Gastroesophageal sphincter (tissue), 4 donors: Measurements from ENCODE around the gene SLC5A11. TPM values are rescaled to one million over a fixed set of nuclear protein-coding genes. Genes with fewer than 3 reads are reported as not detected.
A peak's percentile ranks its signal among the peaks of the same experiment; 100 is the strongest.

Experiments
- ATAC-seq: fragments of 150-250 bp; one replicate; pipeline ENCODE4 v1.9.1; 2016; ENCODE audit warnings: mild to moderate bottlenecking, moderate library complexity
- H3K27ac ChIP-seq, 4 donors: fragments of 200-600 bp; sonication (generic) in 3 of 4; 1 replicate in 3 of 4; 2 replicates in 1 of 4; pipeline ENCODE4 v1.5.1; 2016 to 2019
- H3K27me3 ChIP-seq: fragments of 200-600 bp; sonication (generic); one replicate; pipeline ENCODE4 v1.5.1; 2019
- H3K36me3 ChIP-seq, 2 donors: fragments of 200-600 bp; sonication (generic); one replicate each; pipeline ENCODE4 v1.5.1; 2019; ENCODE audit warnings: control low read depth in 1 of 2
- H3K4me1 ChIP-seq, 3 donors: fragments of 200-600 bp; sonication (generic); 1 replicate in 2 of 3; 2 replicates in 1 of 3; pipeline ENCODE4 v1.5.1; 2016 to 2019; ENCODE audit warnings: control low read depth in 2 of 3
- H3K4me3 ChIP-seq, 2 donors: fragments of 200-600 bp; sonication (generic); one replicate each; pipeline ENCODE4 v1.5.1; 2019; ENCODE audit warnings: mild to moderate bottlenecking in 1 of 2, moderate library complexity in 1 of 2
- H3K9me3 ChIP-seq, 3 donors: fragments of 200-600 bp; sonication (generic); one replicate each; pipeline ENCODE4 v1.5.1; 2017 to 2019; ENCODE audit warnings: control low read depth in 2 of 3
- CTCF ChIP-seq, 4 experiments: fragments of 200-600 bp in 2 of 4; fragments of 450-650 bp in 2 of 4; sonication (generic) in 1 of 4; IDR thresholded peaks; one replicate each; pipeline ENCODE4 v1.5.1; 2017 to 2019; ENCODE audit warnings: antibody characterized with exemption in 4 of 4, mild to moderate bottlenecking in 2 of 4, moderate library complexity in 2 of 4
- EP300 ChIP-seq: sonication (generic); formaldehyde crosslinking; IDR thresholded peaks from one replicate; pipeline ENCODE4 v1.6.1; 2017; ENCODE audit warnings: antibody characterized with exemption, mild to moderate bottlenecking
- POLR2A ChIP-seq, 2 donors: fragments of 450-650 bp; IDR thresholded peaks; one replicate each; pipeline ENCODE4 v1.6.1; 2017; ENCODE audit warnings: antibody characterized with exemption in 2 of 2, mild to moderate bottlenecking in 2 of 2, moderate library complexity in 1 of 2
- POLR2AphosphoS5 ChIP-seq: sonication (generic); formaldehyde crosslinking; IDR thresholded peaks from one replicate; pipeline ENCODE4 v1.6.1; 2017; ENCODE audit warnings: antibody characterized with exemption
- WGBS, 2 donors: methylation state at CpG; one replicate each; pipeline ENCODE4 v1.1.5; 2018; ENCODE audit warnings: low coverage in 1 of 2; 5-methylcytosine and 5-hydroxymethylcytosine counted together
- total RNA-seq, 4 donors: library from RNA; depleted of rRNA; stranded (reverse); fragments of >200 nt; gene quantifications; one replicate each; pipeline ENCODE4 v1.1.0, GENCODE V29; 2016

Gene SLC5A11
- total RNA-seq, 4 donors from 2014 or later, result 0.12 to 2.8 (median 0.27) TPM; not detected in 1

GRCh38 chr16:24819462-24820040 is 26.2 kb upstream of the SLC5A11 start:
- Histone ChIP-seq H3K36me3 (peaks cover 0 to 99% of the 10 kb centered on the region in 2 donors), H3K27me3 (no peaks in the 10 kb centered on the region), H3K27ac (peak overlapping the region in 1 of 4 donors; percentile 42), H3K4me3 (no peak overlapping the region), H3K4me1 (peaks cover 0 to 18% (median 0%) of the 10 kb centered on the region in 3 donors), H3K9me3 (no peaks in the 10 kb centered on the region)
- ATAC-seq, result no peak
- WGBS, 2 donors, result 34 to 47% methylated on average over 2 of the region's 2 CpGs
- TF ChIP-seq POLR2AphosphoS5, result peak; percentile 25
- TF ChIP-seq EP300, result no peak
- no peak for TF ChIP-seq POLR2A (IDR thresholded peaks at IDR 0.05)
- no peak for TF ChIP-seq CTCF (IDR thresholded peaks at IDR 0.05)

GRCh38 chr16:24820522-24820921 is 25.2 kb upstream of the SLC5A11 start:
- peaks cover 0 to 91% of the 10 kb centered on the region in 2 donors for H3K36me3 ChIP-seq
- H3K27ac ChIP-seq, result peak overlapping the region in 2 of 4 donors; percentile 1 to 42
- no peaks in the 10 kb centered on the region for H3K27me3 ChIP-seq
- H3K4me1 ChIP-seq, result peaks cover 0 to 19% (median 0%) of the 10 kb centered on the region in 3 donors
- TF ChIP-seq EP300 (no peak), POLR2A (IDR thresholded peaks at IDR 0.05) (no peak), CTCF (IDR thresholded peaks at IDR 0.05) (no peak), POLR2AphosphoS5 (no peak)
- 25% methylated on average over 1 of the region's 1 CpG; no CpG with 5 or more reads in 1 of the 2 donors for WGBS, 2 donors
- no peaks in the 10 kb centered on the region for H3K9me3 ChIP-seq
- ATAC-seq, result no peak
- no peak overlapping the region for H3K4me3 ChIP-seq

GRCh38 chr16:24821129-24821528 is 24.6 kb upstream of the SLC5A11 start:
- peaks cover 0 to 91% of the 10 kb centered on the region in 2 donors for H3K36me3 ChIP-seq
- H3K4me3 ChIP-seq, result no peak overlapping the region
- H3K4me1 ChIP-seq, result peaks cover 0 to 25% (median 0%) of the 10 kb centered on the region in 3 donors
- TF ChIP-seq CTCF (IDR thresholded peaks at IDR 0.05), result no peak
- TF ChIP-seq POLR2A (IDR thresholded peaks at IDR 0.05), result no peak
- TF ChIP-seq EP300, result no peak
- no peak for TF ChIP-seq POLR2AphosphoS5
- no peak for ATAC-seq
- 72 to 93% methylated on average over 7 of the region's 9 CpGs for WGBS, 2 donors
- H3K9me3 ChIP-seq, result no peaks in the 10 kb centered on the region
- no peaks in the 10 kb centered on the region for H3K27me3 ChIP-seq
- H3K27ac ChIP-seq, result no peak overlapping the region

GRCh38 chr16:24822542-24822941 is 23.2 kb upstream of the SLC5A11 start:
- Histone ChIP-seq H3K27me3 (no peaks in the 10 kb centered on the region), H3K27ac (peak overlapping the region in 1 of 4 donors; percentile 9), H3K9me3 (no peaks in the 10 kb centered on the region), H3K36me3 (peaks cover 0 to 89% of the 10 kb centered on the region in 2 donors), H3K4me1 (peaks cover 0 to 30% (median 0%) of the 10 kb centered on the region in 3 donors), H3K4me3 (no peak overlapping the region)
- 75 to 91% methylated on average over 4 of the region's 10 CpGs for WGBS, 2 donors
- ATAC-seq, result no peak
- no peak for TF ChIP-seq POLR2A (IDR thresholded peaks at IDR 0.05)
- no peak for TF ChIP-seq CTCF (IDR thresholded peaks at IDR 0.05)
- no peak for TF ChIP-seq POLR2AphosphoS5
- no peak for TF ChIP-seq EP300

GRCh38 chr16:24822974-24823373 is 22.8 kb upstream of the SLC5A11 start:
- Histone ChIP-seq H3K4me3 (no peak overlapping the region), H3K27me3 (no peaks in the 10 kb centered on the region), H3K4me1 (peaks cover 0 to 30% (median 0%) of the 10 kb centered on the region in 3 donors), H3K27ac (no peak overlapping the region), H3K9me3 (no peaks in the 10 kb centered on the region), H3K36me3 (peaks cover 0 to 89% of the 10 kb centered on the region in 2 donors)
- WGBS, 2 donors, result 67 to 79% methylated on average over 2 to 8 of the region's 8 CpGs
- TF ChIP-seq CTCF (IDR thresholded peaks at IDR 0.05), result no peak
- ATAC-seq, result no peak
